ENCODE measurements around the gene ZFYVE28.

Gene ZFYVE28

DNA sequence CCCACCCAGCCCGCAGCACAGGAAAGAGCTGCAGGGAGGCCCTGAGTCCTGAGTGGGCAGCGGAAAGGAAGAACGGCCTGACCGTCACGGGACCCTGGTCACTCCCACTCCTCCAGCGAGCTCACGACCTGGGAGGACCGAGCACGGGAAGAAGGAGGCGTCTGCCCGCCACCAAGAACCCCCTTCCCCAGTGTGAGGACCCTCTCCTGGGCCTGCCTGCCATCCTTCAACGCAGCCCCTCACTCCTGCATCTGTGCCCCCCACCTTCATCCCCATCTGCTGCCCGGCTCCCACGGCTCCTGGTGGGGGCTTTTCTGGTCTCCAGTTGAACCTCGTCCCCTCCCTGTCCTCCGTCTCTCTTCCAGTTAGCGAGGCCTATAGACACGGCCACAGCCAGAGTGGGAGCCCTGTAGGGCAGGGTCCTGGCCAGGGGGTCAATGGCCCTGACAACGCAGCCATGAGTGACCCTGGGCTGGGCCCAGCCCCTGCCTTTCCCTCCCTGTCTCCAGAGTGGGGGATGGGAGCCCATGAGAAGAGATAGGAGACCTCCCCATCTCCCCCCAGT, 115.2 kb downstream of the ZFYVE28 start:
- no peak for DNase-seq (ENCODE audit: low read depth)

DNA sequence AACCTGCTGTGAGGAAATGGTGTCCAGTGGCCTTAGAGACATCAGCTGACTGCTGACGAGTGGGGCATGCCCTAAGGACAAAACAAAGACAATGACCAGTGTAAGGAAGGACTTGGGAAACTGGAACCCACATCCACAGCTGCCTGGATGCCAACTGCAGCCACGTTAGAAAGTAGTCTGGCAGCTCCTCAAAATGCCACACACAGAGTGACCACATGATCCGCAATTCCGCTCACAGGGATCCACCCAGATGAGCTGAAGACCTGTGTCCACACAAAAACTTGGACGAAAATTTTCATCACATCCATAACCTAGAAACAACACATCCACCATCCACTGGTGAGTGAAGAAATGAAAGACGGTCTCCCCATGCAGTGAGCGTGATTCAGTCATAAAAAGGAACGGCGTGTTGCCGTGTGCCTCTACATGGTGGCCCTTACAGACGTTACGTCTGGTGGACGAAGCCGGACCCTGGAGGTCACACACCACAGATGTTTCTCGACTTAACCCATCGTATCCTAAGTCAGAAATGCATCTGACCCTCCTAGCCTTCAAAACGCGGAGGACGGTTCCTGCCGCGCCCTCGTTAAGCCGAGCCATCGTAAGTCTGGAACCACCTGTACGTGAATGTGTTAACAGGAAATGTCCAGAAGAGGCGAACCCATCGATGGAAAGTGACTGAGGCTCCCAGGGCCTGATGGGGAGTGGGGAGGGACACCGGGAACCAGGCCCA, 115.9 kb downstream of the ZFYVE28 start:
- DNase-seq (ENCODE audit: low read depth), result no peak

DNA sequence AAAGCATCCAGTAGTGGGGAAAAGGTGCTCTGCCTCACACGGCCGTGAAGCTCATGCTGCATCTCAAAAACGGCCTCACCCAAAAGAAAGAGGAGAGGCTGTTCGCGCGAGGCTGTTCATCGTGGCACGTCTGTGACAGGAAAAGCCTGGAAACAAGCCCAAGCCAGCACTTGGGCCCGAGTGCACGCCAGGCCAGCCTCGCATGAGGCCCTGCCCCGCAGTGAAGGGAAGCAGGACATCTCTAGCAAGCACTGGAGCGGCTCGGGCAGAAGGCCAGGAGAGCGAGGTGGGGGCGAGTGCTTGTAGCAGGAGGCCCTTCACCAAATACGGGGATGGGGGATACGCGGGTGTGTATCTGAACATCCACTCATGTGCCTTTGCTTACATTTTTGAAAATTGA, 116.6 kb downstream of the ZFYVE28 start:
- no peak for DNase-seq (ENCODE audit: low read depth)

DNA sequence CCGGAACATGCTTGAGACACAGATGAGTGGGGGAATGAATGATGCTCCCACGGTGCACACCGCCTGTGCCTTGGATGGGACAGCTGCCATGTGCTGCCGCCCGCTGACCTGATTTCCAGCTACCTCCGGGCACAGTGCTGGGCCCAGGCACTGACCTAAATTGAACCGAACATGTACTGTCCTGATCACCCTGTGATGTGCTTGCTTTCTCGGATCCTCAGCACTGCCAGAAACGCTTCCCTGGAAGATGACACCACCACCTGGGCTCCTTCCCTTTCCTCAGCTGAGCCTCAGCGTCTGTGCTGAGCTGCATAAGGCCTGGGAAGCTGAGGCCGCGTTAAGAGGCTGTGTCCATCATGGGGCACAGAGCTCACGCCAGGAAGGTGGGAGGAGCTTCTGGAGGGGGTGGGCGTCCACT, 117.2 kb downstream of the ZFYVE28 start:
- DNase-seq (ENCODE audit: low read depth), result no peak

DNA sequence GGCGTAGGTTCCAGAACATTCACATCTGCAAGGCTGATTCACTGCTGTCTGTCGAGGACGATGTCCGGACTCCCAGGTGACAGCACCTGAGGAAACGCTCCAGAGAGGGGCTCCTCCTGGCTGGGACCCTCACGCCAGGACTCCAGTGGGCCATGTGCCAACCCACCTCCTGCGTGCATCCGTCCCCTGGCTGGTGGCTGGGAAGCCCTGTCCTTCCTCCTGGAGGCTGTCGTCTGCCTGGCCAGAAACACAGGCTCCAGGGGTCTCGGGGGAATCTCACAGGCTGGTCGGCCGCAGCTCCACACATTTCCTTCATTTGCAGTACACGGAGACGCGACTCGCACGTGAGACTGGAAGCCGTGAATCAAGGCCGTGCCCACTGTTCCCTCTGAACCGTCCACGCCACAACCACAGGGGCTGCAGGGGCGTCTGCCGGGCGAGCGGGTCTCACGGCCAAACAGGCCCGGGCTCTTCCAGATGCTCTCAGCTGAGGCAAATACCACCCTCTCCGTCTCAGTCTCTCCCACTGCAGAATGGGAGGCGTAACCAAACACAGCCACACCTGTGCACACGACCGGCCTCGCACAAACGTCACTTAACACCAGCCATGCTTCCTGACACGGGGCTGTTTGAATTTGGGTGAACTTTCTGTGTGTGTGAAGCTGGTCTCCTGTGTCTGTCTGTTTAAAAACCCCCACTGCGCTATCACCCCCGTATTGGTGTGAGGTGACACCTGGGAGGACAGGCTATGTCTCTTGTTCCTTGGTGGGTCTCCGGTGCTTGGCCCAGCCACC, 117.8 kb downstream of the ZFYVE28 start:
- no peak for DNase-seq (ENCODE audit: low read depth)

DNA sequence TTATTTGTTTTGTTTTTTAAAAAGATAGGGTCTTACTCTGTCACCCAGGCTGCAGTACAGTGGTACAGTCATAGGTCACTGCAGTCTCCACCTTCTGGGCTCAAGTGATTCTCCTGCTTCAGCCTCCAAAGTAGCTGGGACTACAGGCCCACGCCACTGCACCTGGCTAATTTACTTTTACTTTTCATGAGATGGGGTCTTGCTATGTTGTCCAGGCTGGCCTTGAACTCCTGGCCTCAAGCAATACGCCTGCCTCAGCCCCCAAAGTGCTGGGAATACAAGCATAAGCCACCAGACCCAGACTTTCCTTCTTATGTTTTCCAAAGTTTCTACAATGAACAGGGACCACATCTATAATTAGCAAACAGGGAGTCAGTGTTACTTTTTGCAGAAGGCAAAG, 118.7 kb downstream of the ZFYVE28 start:
- no peak for DNase-seq (ENCODE audit: low read depth)

DNA sequence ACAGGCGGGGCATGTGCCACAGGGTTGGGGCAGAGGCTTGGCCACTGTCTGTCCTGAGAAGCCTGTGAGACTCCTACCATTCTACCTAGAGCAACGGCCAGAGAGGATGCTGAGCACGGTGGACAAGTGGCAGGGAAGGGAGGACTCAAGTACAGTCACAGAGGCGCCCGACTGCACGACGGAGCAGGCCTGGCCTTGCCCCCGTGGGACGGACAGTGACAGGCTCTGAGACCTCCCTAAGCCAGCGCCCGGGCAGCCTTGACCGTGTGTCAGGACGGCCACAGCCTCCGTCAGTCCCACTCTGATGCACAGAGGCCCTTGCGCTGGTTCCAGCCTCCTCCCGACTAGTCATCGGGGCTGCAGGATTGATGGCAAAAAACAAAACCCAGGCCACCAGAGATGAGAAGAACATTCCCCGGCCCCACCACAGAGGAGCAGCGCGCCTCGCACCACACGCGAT, 119.9 kb downstream of the ZFYVE28 start:
- DNase-seq (ENCODE audit: low read depth), result no peak

DNA sequence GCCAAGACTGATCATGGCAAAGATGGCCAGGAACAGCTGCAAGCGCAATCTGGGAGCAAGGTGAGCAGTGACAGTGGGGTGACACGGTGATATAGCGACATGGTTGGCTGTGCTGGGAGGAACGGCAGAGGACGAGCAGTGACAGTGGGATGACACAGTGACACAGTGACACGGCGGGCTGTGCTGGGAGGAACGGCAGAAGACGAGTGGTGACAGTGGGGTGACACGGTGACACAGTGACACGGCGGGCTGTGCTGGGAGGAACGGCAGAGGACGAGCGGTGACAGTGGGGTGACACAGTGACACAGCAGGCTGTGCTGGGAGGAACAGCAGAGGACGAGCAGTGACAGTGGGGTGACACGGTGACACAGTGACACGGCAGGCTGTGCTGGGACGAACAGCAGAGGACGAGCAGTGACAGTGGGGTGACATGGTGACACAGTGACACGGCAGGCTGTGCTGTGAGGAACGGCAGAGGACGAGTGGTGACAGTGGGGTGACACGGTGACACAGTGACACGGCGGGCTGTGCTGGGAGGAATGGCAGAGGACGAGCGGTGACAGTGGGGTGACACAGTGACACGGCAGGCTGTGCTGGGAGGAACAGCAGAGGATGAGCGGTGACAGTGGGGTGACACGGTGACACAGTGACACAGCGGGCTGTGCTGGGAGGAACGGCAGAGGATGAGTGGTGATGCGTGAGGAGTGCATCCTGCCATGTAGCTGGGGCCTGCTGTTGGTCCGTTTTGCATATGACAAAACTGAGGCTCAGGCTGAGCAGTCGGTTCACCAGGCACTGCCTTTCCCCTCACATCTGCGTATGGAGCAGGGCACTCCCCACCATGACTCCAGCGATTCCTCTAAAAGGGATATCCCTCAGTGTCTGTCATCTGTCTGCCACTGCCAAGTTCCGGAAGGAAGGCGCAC, 120.6 kb downstream of the ZFYVE28 start:
- no peak for DNase-seq (ENCODE audit: low read depth)

DNA sequence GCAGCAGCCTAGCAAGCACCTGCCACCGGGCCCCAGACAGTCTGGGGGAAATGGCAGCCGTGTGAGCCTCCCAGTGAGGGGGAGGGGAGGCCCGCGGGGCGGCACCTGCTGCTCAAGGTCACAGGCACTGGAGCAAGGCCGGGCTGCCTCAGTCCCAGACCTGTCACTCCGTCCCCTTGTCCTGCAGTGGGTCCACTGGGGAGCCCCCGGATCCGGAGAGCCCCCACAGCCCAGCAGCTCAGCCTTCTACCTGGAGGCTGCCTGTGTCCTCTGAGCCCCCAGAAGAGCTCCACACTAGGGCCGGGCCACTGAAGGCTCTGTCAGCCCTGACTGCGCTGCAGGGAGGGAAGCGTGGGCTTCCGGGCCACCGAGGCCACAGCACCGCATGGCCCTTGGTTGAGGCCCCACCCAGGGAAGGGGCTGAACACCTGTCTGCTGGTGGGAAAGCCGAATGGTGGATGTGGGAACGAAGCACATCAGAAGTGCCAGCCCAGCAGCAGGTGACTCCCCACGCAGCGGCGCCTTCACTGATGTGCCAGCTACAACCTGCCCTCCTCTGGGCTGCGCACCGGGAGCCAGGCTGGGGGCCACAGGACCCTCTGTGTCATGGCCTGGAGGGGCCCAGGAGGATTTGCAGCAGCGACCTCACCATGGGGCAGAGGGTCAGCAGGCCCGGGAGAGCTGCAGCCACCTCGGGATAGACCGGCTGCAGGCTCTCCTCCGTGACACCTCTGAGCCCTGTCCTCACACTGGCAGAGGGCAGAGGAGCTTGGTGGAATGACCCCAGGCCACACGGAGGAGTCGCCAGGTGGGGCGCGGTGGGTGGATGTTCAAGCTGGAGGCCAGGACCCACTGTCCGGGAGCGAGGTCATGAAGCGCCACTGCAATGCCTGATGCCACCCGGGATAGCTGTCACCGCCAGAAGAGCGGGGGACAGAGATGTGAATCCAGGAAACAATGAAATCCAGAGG, 121.5 kb downstream of the ZFYVE28 start:
- DNase-seq (ENCODE audit: low read depth), result no peak

DNA sequence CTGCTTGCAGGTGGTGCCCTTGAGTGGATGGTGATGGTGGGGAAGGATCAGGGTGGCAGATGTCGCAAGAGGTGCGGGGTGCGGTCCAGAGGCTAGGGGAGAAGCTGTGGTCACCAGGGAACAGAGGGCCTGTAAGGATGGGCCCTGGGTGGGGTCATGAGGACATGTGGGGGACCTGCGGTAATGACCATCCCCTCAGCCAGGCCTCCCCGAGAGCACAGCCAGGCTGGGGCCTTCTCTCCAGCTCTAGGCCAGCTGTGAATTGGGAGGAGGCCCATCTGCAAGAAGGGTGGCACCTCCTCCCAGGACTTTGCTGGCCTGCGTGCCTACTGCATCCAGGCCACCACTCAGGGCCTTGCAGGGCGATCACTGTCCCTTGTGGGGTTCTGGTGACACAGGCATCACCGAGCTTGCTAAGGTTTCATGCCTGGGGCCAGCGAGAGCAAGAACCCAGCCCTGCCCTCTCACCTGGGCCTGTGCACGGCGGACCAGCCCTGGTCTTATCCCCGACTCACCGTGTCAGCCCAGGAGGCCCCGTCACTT, 122.5 kb downstream of the ZFYVE28 start:
- no peak for DNase-seq (ENCODE audit: low read depth)

DNA sequence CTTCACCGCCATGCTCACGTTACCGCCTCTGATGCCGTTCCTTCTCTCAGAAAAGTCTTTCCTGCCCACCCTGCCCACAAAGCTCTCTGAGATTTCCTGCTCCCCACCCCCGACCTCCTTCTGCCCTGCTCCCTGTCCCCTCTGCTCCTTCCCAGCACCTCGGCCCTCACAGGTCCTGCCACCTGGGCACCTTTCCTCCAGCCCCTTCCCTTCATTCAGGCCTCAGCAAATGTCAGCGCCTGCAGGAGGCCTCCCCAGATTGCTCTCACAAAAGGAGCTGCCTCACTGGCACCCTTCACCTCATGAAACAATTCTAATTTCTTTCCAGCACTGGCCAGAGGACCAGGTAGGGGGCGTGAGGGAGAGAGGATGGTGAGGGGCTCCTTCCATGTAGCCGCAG, 122.9 kb downstream of the ZFYVE28 start:
- DNase-seq (ENCODE audit: low read depth), result no peak

DNA sequence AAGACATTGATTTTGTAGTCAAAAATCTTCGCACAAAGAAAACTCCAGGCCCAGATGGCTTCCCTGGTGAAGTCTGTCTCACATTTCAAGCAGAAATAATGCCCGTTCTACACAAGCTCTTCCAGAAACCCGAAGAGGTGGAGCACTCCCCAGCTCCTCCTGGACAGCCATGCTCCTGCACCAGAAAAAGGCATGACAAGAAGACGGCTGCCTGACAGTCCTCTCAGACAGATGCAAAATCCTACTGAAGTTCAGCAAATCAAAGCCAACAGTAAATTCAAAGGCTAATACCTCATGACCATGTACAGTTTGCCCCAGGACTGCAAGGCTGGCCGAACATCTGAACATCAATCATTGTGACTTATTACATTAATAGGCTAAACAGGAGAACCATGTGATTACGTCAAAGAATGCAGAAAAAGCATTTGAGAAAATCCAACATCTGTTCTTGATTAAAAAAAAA, 125.8 kb downstream of the ZFYVE28 start:
- DNase-seq (ENCODE audit: low read depth), result no peak

DNA sequence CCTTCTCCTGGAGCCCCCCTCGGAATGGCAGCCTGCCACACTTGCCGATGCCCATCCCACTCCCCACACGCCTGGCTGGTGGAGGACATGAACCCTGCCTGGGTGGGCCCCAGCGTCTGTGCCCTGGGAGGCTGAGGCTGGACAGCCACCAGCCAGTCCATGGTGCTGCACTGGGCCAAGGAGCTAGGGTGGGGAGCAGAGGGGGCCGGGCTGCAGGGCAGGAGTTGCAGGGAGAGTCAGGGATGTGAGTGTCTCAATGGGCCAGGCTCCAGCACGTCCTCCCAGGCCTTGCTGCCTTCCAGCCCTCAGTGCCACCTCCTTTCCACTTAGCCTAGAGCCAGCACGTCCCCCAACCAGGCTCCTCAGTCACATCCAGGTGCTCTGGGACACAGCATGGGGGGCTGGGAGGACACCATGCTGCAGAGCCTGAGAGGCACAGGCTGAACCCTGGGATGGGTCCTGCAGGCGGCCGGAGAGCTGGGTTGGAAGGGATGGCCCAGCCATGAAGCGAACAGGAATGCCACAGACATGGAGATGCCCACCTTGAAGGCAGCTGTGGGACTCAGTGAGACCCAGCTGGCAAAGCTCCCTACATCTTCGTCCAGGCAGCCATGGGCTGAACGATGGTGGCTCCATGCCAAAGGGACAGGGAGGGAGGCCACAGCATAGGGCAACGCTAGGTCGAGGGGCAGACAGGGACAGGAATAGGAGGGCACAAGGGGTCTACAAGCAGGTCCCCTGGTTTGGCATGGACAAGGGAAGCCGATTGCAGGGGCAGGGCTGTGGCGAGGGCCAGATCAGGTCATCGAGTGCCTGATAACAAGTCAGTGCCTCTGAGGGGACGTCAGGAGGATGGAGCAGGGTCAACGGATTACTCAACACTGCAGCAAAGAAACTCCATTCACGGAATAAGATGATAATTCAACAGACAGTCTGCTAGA, 126.5 kb downstream of the ZFYVE28 start:
- DNase-seq (ENCODE audit: low read depth), result no peak

DNA sequence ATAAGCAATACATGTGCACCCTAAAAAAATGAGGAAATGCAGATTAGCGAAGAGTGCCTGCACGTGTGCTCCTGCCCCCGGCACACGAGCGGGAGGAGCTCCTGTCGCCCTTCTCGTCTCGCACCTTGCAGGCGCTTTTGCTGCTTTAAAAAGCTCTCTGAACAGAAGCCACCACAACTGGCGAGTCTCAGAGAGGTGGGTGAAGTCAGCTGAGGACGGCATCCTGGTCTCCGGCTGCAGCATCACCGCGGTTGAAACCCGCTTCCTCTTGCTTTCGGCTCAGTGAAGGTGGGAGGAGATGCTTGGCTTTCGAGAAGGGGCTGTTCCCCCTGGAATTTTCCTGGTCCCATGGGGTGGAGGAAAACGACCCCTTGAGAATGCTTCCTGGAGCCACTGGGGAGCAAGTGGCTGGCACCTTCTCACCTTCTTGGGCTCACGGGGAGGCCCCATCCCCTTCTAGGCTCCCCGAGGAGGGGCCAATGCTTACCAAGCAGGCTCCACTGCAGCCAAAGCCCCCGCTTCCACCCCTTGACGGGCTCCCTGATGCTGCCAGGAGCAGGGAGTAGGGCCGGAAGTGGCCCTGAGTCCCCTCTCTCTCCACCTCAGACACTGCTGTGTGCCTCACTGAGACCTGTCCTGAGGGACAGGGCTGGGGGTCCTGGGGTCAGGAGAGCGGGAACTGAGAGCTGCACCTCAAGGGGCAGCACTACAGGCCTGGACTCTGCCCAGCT, 127.3 kb downstream of the ZFYVE28 start:
- DNase-seq (ENCODE audit: low read depth), result no peak

DNA sequence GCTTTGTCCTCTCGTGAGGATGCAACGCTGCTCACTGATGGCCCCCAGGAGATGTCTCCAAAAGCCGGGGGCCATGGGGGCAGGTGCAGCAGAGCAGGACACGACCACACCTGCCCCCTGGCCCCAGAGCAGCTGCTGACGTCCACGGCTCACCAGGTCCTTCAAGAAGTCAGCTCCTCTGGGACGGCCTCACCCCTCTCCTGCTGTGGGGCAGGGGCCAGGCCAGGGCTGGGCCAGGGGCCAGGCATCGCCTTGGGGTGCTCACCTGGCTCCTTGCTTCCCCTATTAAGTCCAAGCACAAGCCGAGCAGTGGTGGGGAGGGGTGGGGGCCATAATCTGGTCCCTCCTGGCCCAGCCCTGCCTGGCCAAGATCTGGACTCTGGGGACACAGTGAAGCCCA, 128.0 kb downstream of the ZFYVE28 start:
- no peak for DNase-seq (ENCODE audit: low read depth)

DNA sequence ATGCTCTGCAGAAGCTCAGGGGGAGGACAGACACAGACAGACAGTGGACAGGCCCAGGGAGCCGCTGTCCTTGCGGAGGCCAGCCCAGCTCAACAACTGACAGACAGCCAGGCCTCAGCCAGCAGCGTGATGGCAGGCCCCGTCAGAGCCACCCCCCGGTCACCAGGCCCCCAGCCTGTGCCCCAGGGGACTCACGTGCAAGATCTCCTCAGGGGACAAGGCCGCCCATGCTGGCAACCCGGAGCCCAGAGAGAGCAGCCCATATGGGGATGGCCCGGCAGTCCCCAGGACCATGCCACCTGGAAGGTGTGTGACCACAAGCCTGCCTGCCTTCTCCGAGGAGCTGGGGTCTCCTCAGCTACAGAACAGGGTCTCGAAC, 128.5 kb downstream of the ZFYVE28 start:
- DNase-seq (ENCODE audit: low read depth), result no peak

DNA sequence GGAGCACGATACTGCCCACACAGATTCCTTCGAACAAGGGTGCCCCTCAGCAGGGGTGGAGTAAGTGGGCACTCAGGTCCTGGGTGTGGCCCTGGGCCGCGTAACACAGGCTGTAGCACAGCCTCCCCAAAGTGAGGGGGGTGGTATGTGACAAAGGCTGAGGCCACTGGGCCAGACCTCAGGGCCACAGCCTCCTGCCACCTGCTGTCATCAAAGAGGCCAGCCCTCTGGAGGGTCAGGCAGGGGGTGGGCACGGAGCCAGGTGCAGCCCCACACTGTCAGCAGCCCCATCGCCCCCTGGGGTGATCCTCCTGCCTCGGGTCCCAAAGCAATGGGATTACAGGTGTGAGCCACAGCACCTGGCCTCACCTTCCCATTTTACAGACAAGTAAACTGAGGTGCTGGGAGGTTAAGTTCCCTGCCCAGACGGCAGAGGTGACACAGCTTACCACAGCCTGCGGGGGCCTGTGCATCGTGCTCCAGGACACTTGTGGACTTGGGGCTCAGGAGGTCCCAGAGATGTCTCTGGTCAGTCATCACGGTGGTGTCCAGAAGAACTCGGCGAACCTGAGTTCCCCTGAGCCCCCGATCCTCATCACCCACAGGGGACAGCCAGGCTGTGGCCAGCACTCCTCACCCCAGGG, 129.0 kb downstream of the ZFYVE28 start:
- DNase-seq (ENCODE audit: low read depth), result no peak

DNA sequence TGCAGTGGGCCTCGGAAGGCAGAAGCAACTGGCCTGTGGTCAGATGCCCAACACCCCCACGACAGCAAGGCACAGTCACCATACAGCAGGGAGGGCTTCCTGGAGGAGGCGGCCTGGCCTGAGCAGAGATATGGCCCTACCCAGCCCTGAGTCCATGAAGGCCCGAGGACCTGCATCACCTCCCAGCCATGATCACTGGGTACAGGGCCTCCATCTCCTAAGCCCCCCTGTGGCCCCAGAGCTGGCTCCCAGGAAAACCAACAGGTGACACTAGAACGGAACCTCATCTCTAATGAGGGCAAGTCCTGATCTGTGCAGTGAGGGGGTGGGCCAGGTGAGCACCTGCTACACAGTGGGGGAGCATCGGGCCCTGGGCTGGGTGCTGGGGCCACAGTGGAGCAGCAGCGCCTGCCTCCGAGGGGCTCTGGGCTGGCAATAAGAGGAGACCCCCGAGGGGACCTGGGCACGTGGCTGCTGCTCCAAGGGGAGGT, 130.3 kb downstream of the ZFYVE28 start:
- no peak for DNase-seq (ENCODE audit: low read depth)
